Neuronal stem cell (in vitro differentiated cells): ENCODE measurements around the gene VCX2.

Experiments used
- DNase-seq: peaks from one replicate; pipeline ENCODE4 v3.0.0-alpha.2; 2013; ENCODE audit warnings: low spot score
- H2AFZ ChIP-seq: one replicate; pipeline ENCODE4 v1.6.1; 2013; ENCODE audit warnings: mild to moderate bottlenecking, low read length, inconsistent platforms
- H2AK5ac ChIP-seq: 2 replicates; pipeline ENCODE4 v1.6.1; 2013; ENCODE audit warnings: low read depth, mild to moderate bottlenecking, inconsistent platforms, low read length, moderate library complexity, mixed read lengths
- H2BK120ac ChIP-seq: 2 replicates; pipeline ENCODE4 v1.6.1; 2013; ENCODE audit warnings: low read depth, mild to moderate bottlenecking, inconsistent platforms, low read length, moderate library complexity, mixed read lengths
- H2BK12ac ChIP-seq: one replicate; pipeline ENCODE4 v1.6.1; 2013; ENCODE audit warnings: low read length, inconsistent platforms
- H2BK15ac ChIP-seq: 2 replicates; pipeline ENCODE4 v1.6.1; 2013; ENCODE audit warnings: mild to moderate bottlenecking, low read length, inconsistent platforms, mixed read lengths
- H2BK5ac ChIP-seq: one replicate; pipeline ENCODE4 v1.6.1; 2013; ENCODE audit warnings: inconsistent platforms, mild to moderate bottlenecking, low read length, moderate library complexity
- H3K14ac ChIP-seq: one replicate; pipeline ENCODE4 v1.6.1; 2013; ENCODE audit warnings: low read length, inconsistent platforms
- H3K18ac ChIP-seq: 2 replicates; pipeline ENCODE4 v1.6.1; 2013; ENCODE audit warnings: low read length, inconsistent platforms
- H3K23ac ChIP-seq: 2 replicates; pipeline ENCODE4 v1.6.1; 2013; ENCODE audit warnings: low read depth, mild to moderate bottlenecking, mixed read lengths, low read length, inconsistent platforms; ENCODE audit not compliant: poor library complexity
- H3K27ac ChIP-seq: replicated peaks from 3 replicates; pipeline ENCODE4 v1.5.1; 2013; ENCODE audit warnings: low read length, inconsistent platforms
- H3K27me3 ChIP-seq, 3 experiments: 2 replicates each; pipeline ENCODE4 v1.6.1; 2013; ENCODE audit warnings: low read length in 3 of 3, mild to moderate bottlenecking in 2 of 3, inconsistent platforms in 1 of 3, low read depth in 1 of 3, mixed read lengths in 1 of 3, moderate library complexity in 1 of 3; ENCODE audit not compliant: control insufficient read depth in 3 of 3, insufficient read depth in 3 of 3
- H3K36me3 ChIP-seq, 2 donors: replicated peaks in 1 of 2; 2 replicates each; pipeline ENCODE4 v1.6.1; 2013; ENCODE audit warnings: low read length in 2 of 2; ENCODE audit not compliant: control insufficient read depth in 2 of 2, insufficient read depth in 2 of 2
- H3K4ac ChIP-seq: 2 replicates; pipeline ENCODE4 v1.6.1; 2013; ENCODE audit warnings: inconsistent platforms, mild to moderate bottlenecking, low read length, moderate library complexity
- H3K4me1 ChIP-seq, 2 donors: 1 replicate in 1 of 2; 2 replicates in 1 of 2; pipeline ENCODE4 v1.6.1; 2013; ENCODE audit warnings: low read length in 2 of 2, low read depth in 1 of 2; ENCODE audit not compliant: control insufficient read depth in 2 of 2, insufficient read depth in 1 of 2
- H3K4me2 ChIP-seq: one replicate; pipeline ENCODE4 v1.6.1; 2013; ENCODE audit warnings: mild to moderate bottlenecking, low read length, inconsistent platforms; ENCODE audit not compliant: insufficient read depth, poor library complexity, severe bottlenecking
- H3K4me3 ChIP-seq, 2 donors: 2 replicates each; pipeline ENCODE4 v1.5.1; 2013; ENCODE audit warnings: low read length in 2 of 2, mild to moderate bottlenecking in 2 of 2, inconsistent platforms in 1 of 2, moderate library complexity in 1 of 2
- H3K79me1 ChIP-seq: one replicate; pipeline ENCODE4 v1.6.1; 2013; ENCODE audit warnings: low read depth, mild to moderate bottlenecking, inconsistent platforms, low read length, moderate library complexity
- H3K9ac ChIP-seq: one replicate; pipeline ENCODE4 v1.6.1; 2013; ENCODE audit warnings: mild to moderate bottlenecking, low read depth, low read length, inconsistent platforms; ENCODE audit not compliant: poor library complexity
- H3K9me3 ChIP-seq, 2 donors: replicated peaks in 1 of 2; 2 replicates each; pipeline versions ENCODE3 to v1.6.1; 2013; ENCODE audit warnings: low read length in 2 of 2, mild to moderate bottlenecking in 2 of 2, inconsistent platforms in 1 of 2, low read depth in 1 of 2, mixed read lengths in 1 of 2, moderate library complexity in 1 of 2; ENCODE audit not compliant: control insufficient read depth in 2 of 2, insufficient read depth in 1 of 2
- H4K8ac ChIP-seq: one replicate; pipeline ENCODE4 v1.6.1; 2013; ENCODE audit warnings: low read depth, mild to moderate bottlenecking, inconsistent platforms, low read length, moderate library complexity
- H4K91ac ChIP-seq: one replicate; pipeline ENCODE4 v1.6.1; 2013; ENCODE audit warnings: low read length, low read depth, mild to moderate bottlenecking, inconsistent platforms; ENCODE audit not compliant: poor library complexity
- WGBS, 2 donors: extraction: QIAGEN DNeasy Blood & Tissue Kit; methylation state at CpG; one replicate each; pipeline ENCODE4 v1.1.7; 2013; ENCODE audit warnings: missing lambda C conversion rate in 2 of 2, mixed read lengths in 1 of 2; ENCODE audit not compliant: insufficient read length in 2 of 2, insufficient replicate concordance in 1 of 2; ENCODE audit errors: extremely low coverage in 2 of 2; 5-methylcytosine and 5-hydroxymethylcytosine counted together

Gene VCX2

DNA sequence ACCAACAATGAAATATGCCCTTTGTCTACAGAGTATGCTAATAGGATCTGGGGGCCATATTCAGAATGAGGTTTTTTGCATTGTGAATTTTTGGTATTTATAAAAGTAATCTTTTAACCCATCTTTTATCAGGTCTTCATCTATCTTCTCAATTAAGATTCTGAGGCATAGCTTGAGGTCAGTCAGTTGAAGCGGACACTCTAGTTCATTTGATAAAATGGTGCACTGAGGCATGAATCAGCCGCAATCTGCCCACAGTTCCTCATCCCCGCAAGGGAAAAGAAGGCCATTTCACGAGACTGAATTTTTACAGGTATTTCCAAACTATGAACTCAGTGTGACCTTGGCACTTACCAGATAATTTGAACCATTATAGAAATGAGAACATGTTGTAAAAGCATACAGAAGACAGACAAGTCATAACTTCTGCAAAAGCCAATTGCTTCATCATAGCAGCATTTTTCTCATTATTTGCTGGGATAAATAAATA is 19.3 kb upstream of the VCX2 start:
- H3K18ac ChIP-seq, result no peak overlapping the region
- no peak overlapping the region for H2AK5ac ChIP-seq
- no peak overlapping the region for H2BK120ac ChIP-seq
- H3K27ac ChIP-seq, result no peak overlapping the region
- no peak for DNase-seq
- no peaks in the 10 kb centered on the region for H3K79me1 ChIP-seq
- no peak overlapping the region for H3K4me2 ChIP-seq
- no peaks in the 10 kb centered on the region for H3K36me3 ChIP-seq
- WGBS, 2 donors, result no CpG with 5 or more reads among the region's 4 CpGs
- no peak overlapping the region for H2AFZ ChIP-seq
- no peak overlapping the region for H3K23ac ChIP-seq
- H3K14ac ChIP-seq, result no peak overlapping the region
- H4K91ac ChIP-seq, result no peak overlapping the region
- H2BK5ac ChIP-seq, result no peak overlapping the region
- no peak overlapping the region for H3K9ac ChIP-seq
- no peak overlapping the region for H2BK15ac ChIP-seq
- H4K8ac ChIP-seq, result no peak overlapping the region
- H2BK12ac ChIP-seq, result no peak overlapping the region
- H3K4me1 ChIP-seq, result no peaks in the 10 kb centered on the region
- H3K4ac ChIP-seq, result no peak overlapping the region
- no peaks in the 10 kb centered on the region for H3K9me3 ChIP-seq
- no peak overlapping the region for H3K4me3 ChIP-seq
- H3K27me3 ChIP-seq, result no peaks in the 10 kb centered on the region

DNA sequence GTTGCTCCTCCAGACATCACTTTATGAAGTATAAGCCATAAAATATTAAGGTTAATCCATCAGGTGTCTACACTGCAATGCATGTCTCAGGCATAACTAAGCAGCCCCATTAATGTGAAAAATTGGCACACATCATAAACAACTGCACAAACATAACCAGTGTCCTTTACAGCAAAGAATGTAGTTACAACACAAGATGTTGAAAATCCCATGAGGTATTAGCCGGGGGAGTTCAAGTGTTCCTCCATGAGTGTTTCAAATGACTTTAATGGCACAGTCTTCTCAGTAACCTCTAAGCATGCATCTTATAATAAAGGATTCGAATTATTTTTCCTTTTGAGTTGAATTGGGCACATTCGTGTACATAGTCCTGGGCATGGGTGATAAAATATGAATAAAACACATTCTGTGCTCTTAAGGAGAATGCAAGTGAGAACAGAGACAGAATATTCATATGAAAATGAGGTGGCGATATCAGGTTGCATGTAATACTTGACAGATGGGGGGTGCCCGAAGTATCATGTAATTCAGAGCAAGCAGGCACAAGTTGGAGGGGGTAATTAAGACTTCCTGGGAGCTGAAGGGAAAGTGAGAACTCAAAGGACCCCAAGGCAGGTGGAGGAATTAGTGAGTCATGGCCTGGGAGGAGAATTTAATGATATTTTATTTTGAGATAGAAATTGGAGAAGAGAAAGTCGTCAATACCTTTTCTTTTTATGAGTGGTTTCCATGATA is 18.2 kb upstream of the VCX2 start:
- H3K9ac ChIP-seq, result no peak overlapping the region
- no peak overlapping the region for H4K91ac ChIP-seq
- no peak overlapping the region for H3K27ac ChIP-seq
- H2AFZ ChIP-seq, result no peak overlapping the region
- no peak overlapping the region for H3K4ac ChIP-seq
- no peak overlapping the region for H2BK15ac ChIP-seq
- H3K14ac ChIP-seq, result no peak overlapping the region
- DNase-seq, result no peak
- no peak overlapping the region for H3K4me2 ChIP-seq
- WGBS, 2 donors, result no CpG with 5 or more reads among the region's 6 CpGs
- H3K36me3 ChIP-seq, result no peaks in the 10 kb centered on the region
- H3K4me3 ChIP-seq, result no peak overlapping the region
- no peaks in the 10 kb centered on the region for H3K27me3 ChIP-seq
- no peaks in the 10 kb centered on the region for H3K79me1 ChIP-seq
- H2AK5ac ChIP-seq, result no peak overlapping the region
- H3K18ac ChIP-seq, result no peak overlapping the region
- no peaks in the 10 kb centered on the region for H3K9me3 ChIP-seq
- H2BK5ac ChIP-seq, result no peak overlapping the region
- H4K8ac ChIP-seq, result no peak overlapping the region
- no peak overlapping the region for H2BK120ac ChIP-seq
- no peaks in the 10 kb centered on the region for H3K4me1 ChIP-seq
- H2BK12ac ChIP-seq, result no peak overlapping the region
- no peak overlapping the region for H3K23ac ChIP-seq

DNA sequence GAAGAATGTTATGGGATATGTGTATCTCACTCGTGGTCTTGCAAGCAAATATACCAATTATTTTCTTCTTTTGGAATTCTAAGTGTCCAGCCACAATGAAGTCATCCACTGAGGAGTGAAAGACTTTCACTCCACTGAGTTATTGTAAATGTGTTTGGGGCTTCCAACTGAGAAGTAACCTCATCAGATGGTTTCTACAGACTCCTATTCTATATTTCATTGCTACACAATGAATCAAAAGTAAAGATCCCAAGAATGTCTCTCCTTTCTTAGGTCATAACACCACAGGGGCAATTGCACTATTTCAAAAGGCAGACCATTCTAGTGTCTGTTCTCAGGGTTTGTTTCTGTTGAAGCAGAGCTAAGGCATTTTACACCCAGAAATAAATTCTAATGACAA is 12.3 kb upstream of the VCX2 start:
- no peak overlapping the region for H3K18ac ChIP-seq
- no peaks in the 10 kb centered on the region for H3K4me1 ChIP-seq
- H4K91ac ChIP-seq, result no peak overlapping the region
- no peak overlapping the region for H3K14ac ChIP-seq
- no peak overlapping the region for H2AFZ ChIP-seq
- no peak overlapping the region for H3K27ac ChIP-seq
- H4K8ac ChIP-seq, result no peak overlapping the region
- no peak overlapping the region for H3K4me3 ChIP-seq
- H2AK5ac ChIP-seq, result no peak overlapping the region
- H2BK5ac ChIP-seq, result no peak overlapping the region
- no peaks in the 10 kb centered on the region for H3K36me3 ChIP-seq
- no peak overlapping the region for H2BK12ac ChIP-seq
- no peak overlapping the region for H3K4ac ChIP-seq
- H3K27me3 ChIP-seq, result no peaks in the 10 kb centered on the region
- WGBS, 2 donors, result no CpG with 5 or more reads among the region's 1 CpG
- H3K4me2 ChIP-seq, result no peak overlapping the region
- H3K9me3 ChIP-seq, result no peaks in the 10 kb centered on the region
- no peaks in the 10 kb centered on the region for H3K79me1 ChIP-seq
- DNase-seq, result no peak
- no peak overlapping the region for H3K9ac ChIP-seq
- H2BK120ac ChIP-seq, result no peak overlapping the region
- no peak overlapping the region for H3K23ac ChIP-seq
- no peak overlapping the region for H2BK15ac ChIP-seq

DNA sequence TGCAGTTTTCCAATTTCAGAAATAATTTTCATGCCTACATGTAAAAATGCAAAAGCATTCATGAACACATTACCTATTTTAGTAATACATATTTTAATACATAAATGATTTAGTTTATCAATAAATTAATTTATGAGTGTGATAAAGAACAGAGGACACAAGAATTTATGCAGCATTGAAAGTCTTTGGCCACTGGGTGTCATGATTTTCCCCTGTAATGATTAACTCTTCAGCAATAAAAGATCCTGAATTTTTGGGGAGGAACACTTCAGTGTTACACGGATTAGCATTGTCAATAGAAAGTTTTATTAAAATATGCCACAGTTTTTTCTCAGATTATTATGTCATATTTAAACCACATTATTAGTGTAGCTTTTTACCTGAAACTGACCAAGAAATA is 8.6 kb upstream of the VCX2 start:
- no peak overlapping the region for H3K27ac ChIP-seq
- WGBS, 2 donors, result no CpG with 5 or more reads among the region's 1 CpG

More for the DNA sequence above, 8.6 kb upstream of the VCX2 start:
- Histone ChIP-seq H2BK15ac (no peak overlapping the region), H3K4ac (no peak overlapping the region), H3K18ac (no peak overlapping the region), H3K4me3 (no peak overlapping the region), H3K9me3 (no peaks in the 10 kb centered on the region), H3K36me3 (no peaks in the 10 kb centered on the region), H3K79me1 (no peaks in the 10 kb centered on the region), H3K4me1 (no peaks in the 10 kb centered on the region), H2BK5ac (no peak overlapping the region), H3K27me3 (no peaks in the 10 kb centered on the region), H2AK5ac (no peak overlapping the region), H4K91ac (no peak overlapping the region), H2BK12ac (no peak overlapping the region), H3K14ac (no peak overlapping the region), H2BK120ac (no peak overlapping the region), H4K8ac (no peak overlapping the region), H3K4me2 (no peak overlapping the region), H2AFZ (no peak overlapping the region), H3K9ac (no peak overlapping the region), H3K23ac (no peak overlapping the region)
- no peak for DNase-seq
